ENCODE results near the gene TMTC3.

GRCh38 chr12:88242939-88243338, 100.8 kb downstream of the TMTC3 start:
- TF ChIP-seq ZBTB7A (IDR thresholded peaks at IDR 0.05; ENCODE audit: low read depth): no peak
- no peak for TF ChIP-seq TEAD4 (IDR thresholded peaks at IDR 0.05)
- no peak for TF ChIP-seq RAD21 (IDR thresholded peaks at IDR 0.05; ENCODE audit: low read depth)
- TF ChIP-seq TAF1 (IDR thresholded peaks at IDR 0.05; ENCODE audit: low read depth): no peak
- TF ChIP-seq NFIC (IDR thresholded peaks at IDR 0.05): no peak
